ENCODE data around the gene KRT17.

DNA sequence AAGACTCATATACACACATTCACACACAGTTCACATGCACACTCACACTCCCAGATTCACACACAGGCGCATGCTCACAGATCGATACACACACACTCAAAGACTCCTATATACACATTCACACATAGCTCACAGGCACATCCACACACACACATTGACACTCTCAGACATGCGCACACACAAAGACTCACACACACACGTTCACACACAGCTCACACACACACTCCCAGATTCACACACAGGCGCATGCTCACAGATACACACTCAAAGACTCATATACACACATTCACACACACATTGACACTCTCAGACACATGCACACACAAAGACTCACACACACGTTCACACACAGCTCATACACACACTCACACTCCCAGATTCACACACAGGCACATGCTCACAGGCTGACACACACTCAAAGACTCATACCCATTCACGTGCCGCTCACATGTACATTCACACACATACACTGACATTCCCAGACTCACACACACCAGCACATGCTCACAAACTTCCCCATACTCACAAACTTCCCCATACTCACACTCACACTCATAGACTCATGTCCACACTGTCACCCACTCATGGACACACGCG, 25.6 kb upstream of the KRT17 start:
- TF ChIP-seq, protein P1, sequence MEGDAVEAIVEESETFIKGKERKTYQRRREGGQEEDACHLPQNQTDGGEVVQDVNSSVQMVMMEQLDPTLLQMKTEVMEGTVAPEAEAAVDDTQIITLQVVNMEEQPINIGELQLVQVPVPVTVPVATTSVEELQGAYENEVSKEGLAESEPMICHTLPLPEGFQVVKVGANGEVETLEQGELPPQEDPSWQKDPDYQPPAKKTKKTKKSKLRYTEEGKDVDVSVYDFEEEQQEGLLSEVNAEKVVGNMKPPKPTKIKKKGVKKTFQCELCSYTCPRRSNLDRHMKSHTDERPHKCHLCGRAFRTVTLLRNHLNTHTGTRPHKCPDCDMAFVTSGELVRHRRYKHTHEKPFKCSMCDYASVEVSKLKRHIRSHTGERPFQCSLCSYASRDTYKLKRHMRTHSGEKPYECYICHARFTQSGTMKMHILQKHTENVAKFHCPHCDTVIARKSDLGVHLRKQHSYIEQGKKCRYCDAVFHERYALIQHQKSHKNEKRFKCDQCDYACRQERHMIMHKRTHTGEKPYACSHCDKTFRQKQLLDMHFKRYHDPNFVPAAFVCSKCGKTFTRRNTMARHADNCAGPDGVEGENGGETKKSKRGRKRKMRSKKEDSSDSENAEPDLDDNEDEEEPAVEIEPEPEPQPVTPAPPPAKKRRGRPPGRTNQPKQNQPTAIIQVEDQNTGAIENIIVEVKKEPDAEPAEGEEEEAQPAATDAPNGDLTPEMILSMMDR (IDR thresholded peaks at IDR 0.05), result no peak
- TF ChIP-seq EP300 (IDR thresholded peaks at IDR 0.05; ENCODE audit: low read depth), result no peak
